ENCODE data around the gene HSDL1. TPM values are rescaled to one million over a fixed set of nuclear protein-coding genes. Genes with fewer than 3 reads are reported as not detected.

Gene HSDL1
- total RNA-seq, 1 donor from 2014 or later, result 47.7 TPM

DNA sequence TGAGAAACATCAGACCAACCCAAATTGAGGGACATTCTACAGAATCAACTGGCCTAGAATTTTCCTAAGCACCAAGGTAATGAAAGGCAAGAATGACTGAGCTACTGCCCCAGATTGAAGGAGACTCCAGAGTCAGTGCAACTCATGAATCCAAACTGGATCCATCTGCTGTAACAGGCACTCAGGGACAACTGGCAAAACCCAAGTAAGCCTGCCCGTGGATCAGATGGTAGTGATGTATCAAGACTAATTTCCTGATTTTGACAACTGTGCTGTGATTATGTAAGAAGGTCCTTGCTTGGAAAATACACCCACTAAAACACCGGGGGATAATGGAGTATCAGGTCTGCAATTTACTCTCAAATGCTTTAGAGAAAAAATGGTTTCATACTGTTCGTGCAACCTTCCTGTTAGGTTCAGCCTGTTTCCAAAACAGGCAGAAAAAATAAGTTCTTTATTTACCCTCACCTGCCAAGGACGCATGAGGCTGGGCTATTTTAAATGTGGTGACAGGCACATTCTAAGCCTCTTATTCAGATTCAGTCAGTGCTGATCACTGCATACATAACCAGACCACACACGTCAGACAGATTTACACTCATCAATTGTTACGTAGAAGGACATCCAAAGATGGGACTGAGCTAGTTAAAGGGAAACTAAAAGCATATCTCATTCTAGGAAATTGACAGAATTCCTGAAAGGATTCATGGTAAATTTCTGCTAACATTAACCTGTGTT lies 35.2 kb downstream of the HSDL1 start:
- Mint-ChIP-seq H3K36me3 (ENCODE audit: insufficient read depth) (no peaks in the 10 kb centered on the region), H3K4me1 (ENCODE audit: low read depth) (no peaks in the 10 kb centered on the region), H3K9me3 (ENCODE audit: low read depth) (no peaks in the 10 kb centered on the region), H3K4me3 (ENCODE audit: low read depth) (no peak overlapping the region), H3K27me3 (no peaks in the 10 kb centered on the region), H3K27ac (no peak overlapping the region)
- DNase-seq (ENCODE audit: low spot score, unreplicated experiment), result no peak
- TF ChIP-seq, protein P1, sequence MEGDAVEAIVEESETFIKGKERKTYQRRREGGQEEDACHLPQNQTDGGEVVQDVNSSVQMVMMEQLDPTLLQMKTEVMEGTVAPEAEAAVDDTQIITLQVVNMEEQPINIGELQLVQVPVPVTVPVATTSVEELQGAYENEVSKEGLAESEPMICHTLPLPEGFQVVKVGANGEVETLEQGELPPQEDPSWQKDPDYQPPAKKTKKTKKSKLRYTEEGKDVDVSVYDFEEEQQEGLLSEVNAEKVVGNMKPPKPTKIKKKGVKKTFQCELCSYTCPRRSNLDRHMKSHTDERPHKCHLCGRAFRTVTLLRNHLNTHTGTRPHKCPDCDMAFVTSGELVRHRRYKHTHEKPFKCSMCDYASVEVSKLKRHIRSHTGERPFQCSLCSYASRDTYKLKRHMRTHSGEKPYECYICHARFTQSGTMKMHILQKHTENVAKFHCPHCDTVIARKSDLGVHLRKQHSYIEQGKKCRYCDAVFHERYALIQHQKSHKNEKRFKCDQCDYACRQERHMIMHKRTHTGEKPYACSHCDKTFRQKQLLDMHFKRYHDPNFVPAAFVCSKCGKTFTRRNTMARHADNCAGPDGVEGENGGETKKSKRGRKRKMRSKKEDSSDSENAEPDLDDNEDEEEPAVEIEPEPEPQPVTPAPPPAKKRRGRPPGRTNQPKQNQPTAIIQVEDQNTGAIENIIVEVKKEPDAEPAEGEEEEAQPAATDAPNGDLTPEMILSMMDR (IDR thresholded peaks at IDR 0.05; ENCODE audit: unreplicated experiment), result no peak

DNA sequence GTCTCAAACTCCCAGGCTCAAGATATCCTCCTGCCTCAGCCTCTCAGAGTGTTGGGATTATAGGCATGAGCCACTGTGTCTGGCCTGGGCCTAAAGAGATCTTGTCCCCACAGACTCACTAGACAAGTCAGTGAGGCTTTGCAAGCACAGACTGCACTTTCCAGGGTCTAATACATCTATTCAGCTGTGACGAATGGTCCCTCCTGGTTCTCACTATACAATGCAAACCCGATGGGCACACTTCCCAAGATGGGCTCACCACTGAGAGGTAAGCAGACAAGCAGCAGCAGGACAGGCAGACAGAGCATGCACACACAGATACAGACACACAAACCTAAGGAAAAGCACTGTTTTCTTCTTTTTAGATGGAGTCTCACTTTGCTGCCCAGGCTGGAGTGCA lies 37.1 kb downstream of the HSDL1 start:
- peak overlapping the region; percentile 62 for H3K27ac Mint-ChIP-seq
- H3K4me1 Mint-ChIP-seq (ENCODE audit: low read depth), result peaks cover 2% of the 10 kb centered on the region
- H3K9me3 Mint-ChIP-seq (ENCODE audit: low read depth), result no peaks in the 10 kb centered on the region
- H3K36me3 Mint-ChIP-seq (ENCODE audit: insufficient read depth), result no peaks in the 10 kb centered on the region
- TF ChIP-seq, protein P1 (IDR thresholded peaks at IDR 0.05; ENCODE audit: unreplicated experiment), result no peak
- H3K27me3 Mint-ChIP-seq, result no peaks in the 10 kb centered on the region
- no peak for DNase-seq (ENCODE audit: low spot score, unreplicated experiment)
- H3K4me3 Mint-ChIP-seq (ENCODE audit: low read depth), result no peak overlapping the region

DNA sequence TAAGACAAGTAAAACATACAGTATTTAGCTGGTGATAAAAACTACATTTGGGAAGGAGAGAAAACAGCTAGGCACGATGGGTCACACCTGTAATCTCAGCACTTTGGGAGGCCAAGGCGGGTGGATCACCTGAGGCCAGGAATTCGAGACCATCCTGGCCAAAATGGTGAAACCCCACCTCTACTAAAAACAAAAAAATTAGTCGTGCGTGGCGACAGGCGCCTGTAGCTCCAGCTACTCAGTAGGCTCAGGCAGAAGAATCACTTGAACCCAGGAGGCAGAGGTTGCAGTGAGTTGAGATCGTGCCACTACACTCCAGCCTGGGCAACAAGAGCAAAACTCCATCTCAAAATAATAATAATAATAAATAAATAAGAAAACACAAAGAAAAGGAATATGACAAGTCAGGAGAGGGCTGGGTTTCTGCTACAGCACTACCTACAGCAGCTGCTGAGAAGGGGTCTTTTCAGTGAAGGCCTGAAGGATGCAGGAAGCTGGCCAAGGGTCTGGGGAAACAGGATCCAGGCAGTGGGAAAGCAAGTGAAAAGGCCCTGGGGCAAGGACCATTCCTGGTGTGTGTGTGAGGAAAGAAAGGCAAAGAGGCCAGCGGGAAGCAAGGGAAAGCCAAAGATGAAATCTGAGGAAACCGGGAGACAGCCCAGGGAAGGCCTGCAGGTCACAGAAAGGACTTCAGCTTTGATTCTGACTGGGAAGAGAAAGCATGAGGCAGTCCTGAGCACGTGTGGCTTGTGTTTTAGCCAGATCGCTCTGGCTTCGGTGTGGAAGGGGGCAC lies 38.8 kb downstream of the HSDL1 start:
- Mint-ChIP-seq H3K9me3 (ENCODE audit: low read depth) (no peaks in the 10 kb centered on the region), H3K36me3 (ENCODE audit: insufficient read depth) (no peaks in the 10 kb centered on the region), H3K27me3 (no peaks in the 10 kb centered on the region), H3K4me1 (ENCODE audit: low read depth) (peaks cover 2% of the 10 kb centered on the region), H3K27ac (no peak overlapping the region), H3K4me3 (ENCODE audit: low read depth) (no peak overlapping the region)
- TF ChIP-seq, protein P1 (IDR thresholded peaks at IDR 0.05; ENCODE audit: unreplicated experiment), result no peak
- no peak for DNase-seq (ENCODE audit: low spot score, unreplicated experiment)

DNA sequence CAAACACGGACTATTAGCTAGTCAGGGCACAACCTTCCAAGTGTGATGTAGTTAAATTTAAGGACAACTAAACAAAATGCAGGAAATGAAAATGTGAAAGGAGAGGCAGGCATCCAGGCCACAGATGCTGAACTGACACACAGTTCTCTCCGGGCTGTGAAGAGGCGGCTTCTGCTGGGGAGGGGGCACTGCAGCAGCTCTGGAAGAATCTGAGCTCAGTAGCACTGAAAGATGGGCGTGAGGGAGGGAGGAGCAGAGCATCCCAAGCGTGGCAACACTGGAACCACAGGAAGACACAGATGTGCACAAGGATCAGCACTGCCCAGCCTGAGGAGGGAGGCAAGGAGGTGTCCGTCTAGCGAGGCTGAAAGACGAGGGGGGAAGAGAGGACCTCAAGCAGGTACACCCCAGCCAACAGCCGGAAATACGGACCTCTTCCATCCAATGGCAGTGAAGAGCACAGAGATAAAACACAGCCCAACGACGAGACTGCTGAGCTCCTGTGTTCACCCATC lies 39.6 kb downstream of the HSDL1 start:
- no peak for DNase-seq (ENCODE audit: low spot score, unreplicated experiment)
- H3K36me3 Mint-ChIP-seq (ENCODE audit: insufficient read depth), result no peaks in the 10 kb centered on the region
- no peak overlapping the region for H3K4me3 Mint-ChIP-seq (ENCODE audit: low read depth)
- no peaks in the 10 kb centered on the region for H3K9me3 Mint-ChIP-seq (ENCODE audit: low read depth)
- TF ChIP-seq, protein P1 (IDR thresholded peaks at IDR 0.05; ENCODE audit: unreplicated experiment), result no peak
- H3K4me1 Mint-ChIP-seq (ENCODE audit: low read depth), result peaks cover 2% of the 10 kb centered on the region
- H3K27ac Mint-ChIP-seq, result no peak overlapping the region
- H3K27me3 Mint-ChIP-seq, result no peaks in the 10 kb centered on the region

DNA sequence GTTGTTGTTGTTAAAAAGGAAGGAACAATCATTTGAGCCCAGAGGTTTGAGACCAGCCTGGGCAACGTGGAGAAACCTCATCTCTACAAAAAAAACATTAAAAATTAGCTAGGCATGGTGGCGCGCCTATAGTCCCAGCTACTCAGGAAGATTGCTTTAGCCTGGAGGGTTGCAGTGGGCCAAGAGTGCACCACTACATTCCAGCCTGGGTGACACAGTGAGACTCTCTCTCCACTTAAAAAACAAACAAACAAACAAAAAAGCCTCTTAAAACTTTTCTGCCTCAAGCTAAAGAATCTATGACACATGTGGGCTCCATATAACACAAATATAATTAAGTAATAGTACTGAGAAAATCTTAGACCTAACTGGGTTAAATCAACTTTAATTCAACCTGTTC lies 40.7 kb downstream of the HSDL1 start:
- peaks cover 2% of the 10 kb centered on the region for H3K4me1 Mint-ChIP-seq (ENCODE audit: low read depth)
- H3K36me3 Mint-ChIP-seq (ENCODE audit: insufficient read depth), result no peaks in the 10 kb centered on the region
- DNase-seq (ENCODE audit: low spot score, unreplicated experiment), result no peak
- TF ChIP-seq, protein P1 (IDR thresholded peaks at IDR 0.05; ENCODE audit: unreplicated experiment), result no peak
- H3K4me3 Mint-ChIP-seq (ENCODE audit: low read depth), result no peak overlapping the region
- no peaks in the 10 kb centered on the region for H3K27me3 Mint-ChIP-seq
- no peaks in the 10 kb centered on the region for H3K9me3 Mint-ChIP-seq (ENCODE audit: low read depth)
- H3K27ac Mint-ChIP-seq, result no peak overlapping the region
